GM23248 (cell line): ENCODE data around the gene ERBB4. TPM values are rescaled to one million over a fixed set of nuclear protein-coding genes. Genes with fewer than 3 reads are reported as not detected.

ENCODE experiments used
- DNase-seq: peaks from one replicate; pipeline ENCODE4 v3.0.0-alpha.2; 2015
- H2AFZ ChIP-seq: fragments of 200-600 bp; sonication (generic); 2 replicates; pipeline ENCODE4 v1.6.1; 2016; ENCODE audit warnings: antibody characterized with exemption
- H3F3A ChIP-seq: fragments of 200-600 bp; sonication (generic); 2 replicates; pipeline ENCODE4 v1.6.1; 2016; ENCODE audit warnings: mild to moderate bottlenecking, antibody characterized with exemption, mixed run types; ENCODE audit not compliant: insufficient read depth
- H3K27ac ChIP-seq: fragments of 200-600 bp; sonication (generic); 2 replicates; pipeline ENCODE4 v1.5.1; 2016; ENCODE audit warnings: mild to moderate bottlenecking
- H3K27me3 ChIP-seq: fragments of 200-600 bp; sonication (generic); replicated peaks from 2 replicates; pipeline ENCODE4 v1.6.1; 2016; ENCODE audit warnings: mild to moderate bottlenecking; ENCODE audit not compliant: insufficient read depth
- H3K36me3 ChIP-seq: fragments of 200-600 bp; sonication (generic); 2 replicates; pipeline ENCODE4 v1.6.1; 2016; ENCODE audit warnings: low read depth, mild to moderate bottlenecking
- H3K4me1 ChIP-seq: fragments of 200-600 bp; sonication (generic); 2 replicates; pipeline ENCODE4 v1.6.1; 2016; ENCODE audit warnings: mild to moderate bottlenecking; ENCODE audit not compliant: insufficient read depth
- H3K4me2 ChIP-seq: fragments of 200-600 bp; sonication (generic); one replicate; pipeline ENCODE4 v1.6.1; 2016; ENCODE audit warnings: mild to moderate bottlenecking; ENCODE audit not compliant: unreplicated experiment
- H3K4me3 ChIP-seq: fragments of 200-600 bp; sonication (generic); 2 replicates; pipeline ENCODE4 v1.5.1; 2016; ENCODE audit warnings: mild to moderate bottlenecking
- H3K79me2 ChIP-seq: fragments of 200-600 bp; sonication (generic); 2 replicates; pipeline ENCODE4 v1.6.1; 2016; ENCODE audit warnings: mild to moderate bottlenecking; ENCODE audit not compliant: insufficient read depth
- H3K9ac ChIP-seq: fragments of 200-600 bp; sonication (generic); 2 replicates; pipeline ENCODE4 v1.6.1; 2016; ENCODE audit warnings: mild to moderate bottlenecking
- H3K9me2 ChIP-seq: fragments of 200-600 bp; sonication (generic); 2 replicates; pipeline ENCODE4 v1.6.1; 2016; ENCODE audit warnings: mixed run types, mild to moderate bottlenecking, moderate library complexity; ENCODE audit not compliant: insufficient read depth
- H3K9me3 ChIP-seq: fragments of 200-600 bp; sonication (generic); one replicate; pipeline ENCODE4 v1.6.1; 2017; ENCODE audit warnings: low read depth
- H4K20me1 ChIP-seq: fragments of 200-600 bp; sonication (generic); 2 replicates; pipeline ENCODE4 v1.6.0; 2016; ENCODE audit not compliant: insufficient read depth
- EZH2 ChIP-seq: fragments of 200-600 bp; sonication (generic); IDR thresholded peaks from 2 replicates; pipeline ENCODE4 v1.6.1; 2018; ENCODE audit warnings: antibody characterized with exemption, mild to moderate bottlenecking; ENCODE audit not compliant: insufficient read depth, poor library complexity, severe bottlenecking
- EZH2phosphoT487 ChIP-seq: fragments of 200-600 bp; sonication (generic); IDR thresholded peaks from 2 replicates; pipeline ENCODE4 v1.6.1; 2018; ENCODE audit warnings: antibody characterized with exemption, moderate library complexity, mild to moderate bottlenecking, low read depth; ENCODE audit not compliant: insufficient read depth
- WGBS, 2 experiments: methylation state at CpG; one replicate each; pipeline ENCODE4 v1.1.6; 2015 to 2017; ENCODE audit warnings: low lambda C conversion rate in 2 of 2, low coverage in 1 of 2; ENCODE audit errors: missing lambda C conversion rate in 2 of 2; 5-methylcytosine and 5-hydroxymethylcytosine counted together
- in situ Hi-C: fragments of 300-500 bp; cut with MboI; formaldehyde crosslinking; loops from 2 replicates; pipeline ENCODE4 v1.15.0; 2020
- polyA plus RNA-seq: library from polyadenylated mRNA; unstranded; fragments of >200 nt; fragmentation: Nextera tagmentation; extraction: Ambion mirVana; gene quantifications from 2 replicates; pipeline ENCODE4 v1.2.1, GENCODE V29; 2016
- total RNA-seq: library from RNA; depleted of rRNA; stranded (reverse); fragments of >200 nt; shearing (Covaris generic); gene quantifications from 2 replicates; pipeline ENCODE4 v1.2.3, GENCODE V29; 2014

The ERBB4 gene
- total and polyA plus RNA-seq, 2 experiments from 2014 or later = not detected

GRCh38 chr2:212328136-212328535 is 210.5 kb downstream of the ERBB4 start:
- Histone ChIP-seq H3K4me3 (no peak overlapping the region), H3K4me2 (no peak overlapping the region), H3K4me1 (no peaks in the 10 kb centered on the region), H3K27me3 (no peaks in the 10 kb centered on the region), H3K27ac (no peak overlapping the region), H3K36me3 (no peaks in the 10 kb centered on the region), H4K20me1 (no peaks in the 10 kb centered on the region), H3K79me2 (no peaks in the 10 kb centered on the region), H3F3A (no peaks in the 10 kb centered on the region), H3K9me2 (no peaks in the 10 kb centered on the region), H3K9ac (no peak overlapping the region), H2AFZ (no peak overlapping the region), H3K9me3 (no peaks in the 10 kb centered on the region)
- 62 to 70% methylated on average over 2 of the region's 2 CpGs for WGBS, 2 experiments
- in situ Hi-C loops = no loop called here
- TF ChIP-seq EZH2 (no peak), EZH2phosphoT487 (no peak)
- peak; percentile 3 for DNase-seq

GRCh38 chr2:212327171-212327809 is 211.3 kb downstream of the ERBB4 start:
- Histone ChIP-seq H3K9me3 (no peaks in the 10 kb centered on the region), H3F3A (no peaks in the 10 kb centered on the region), H3K36me3 (no peaks in the 10 kb centered on the region), H3K79me2 (no peaks in the 10 kb centered on the region), H3K9ac (no peak overlapping the region), H3K9me2 (no peaks in the 10 kb centered on the region), H3K4me1 (no peaks in the 10 kb centered on the region), H2AFZ (no peak overlapping the region), H3K27me3 (no peaks in the 10 kb centered on the region), H3K27ac (no peak overlapping the region), H3K4me3 (no peak overlapping the region), H3K4me2 (no peak overlapping the region), H4K20me1 (no peaks in the 10 kb centered on the region)
- WGBS, 2 experiments = 66 to 75% methylated on average over 4 of the region's 4 CpGs
- TF ChIP-seq EZH2 (no peak), EZH2phosphoT487 (no peak)
- in situ Hi-C loops = no loop called here
- DNase-seq = no peak

- no peaks in the 10 kb centered on the region for H3K79me2 ChIP-seq
- no peak for TF ChIP-seq EZH2
- TF ChIP-seq EZH2phosphoT487 = no peak
- no peaks in the 10 kb centered on the region for H3K4me1 ChIP-seq
- H4K20me1 ChIP-seq = no peaks in the 10 kb centered on the region
- no peaks in the 10 kb centered on the region for H3K9me2 ChIP-seq
- DNase-seq = no peak
- H3K9me3 ChIP-seq = no peaks in the 10 kb centered on the region
- in situ Hi-C loops = no loop called here
- no peak overlapping the region for H3K9ac ChIP-seq
- no peak overlapping the region for H3K4me2 ChIP-seq
- no peaks in the 10 kb centered on the region for H3K36me3 ChIP-seq
- WGBS, 2 experiments = 73 to 75% methylated on average over 2 of the region's 2 CpGs
- H3K27me3 ChIP-seq = no peaks in the 10 kb centered on the region
- H3K27ac ChIP-seq = no peak overlapping the region
- H2AFZ ChIP-seq = no peak overlapping the region
- H3K4me3 ChIP-seq = no peak overlapping the region
- H3F3A ChIP-seq = no peaks in the 10 kb centered on the region
These were observed 220.0 kb downstream of the ERBB4 start for GRCh38 chr2:212318636-212319035.

DNA sequence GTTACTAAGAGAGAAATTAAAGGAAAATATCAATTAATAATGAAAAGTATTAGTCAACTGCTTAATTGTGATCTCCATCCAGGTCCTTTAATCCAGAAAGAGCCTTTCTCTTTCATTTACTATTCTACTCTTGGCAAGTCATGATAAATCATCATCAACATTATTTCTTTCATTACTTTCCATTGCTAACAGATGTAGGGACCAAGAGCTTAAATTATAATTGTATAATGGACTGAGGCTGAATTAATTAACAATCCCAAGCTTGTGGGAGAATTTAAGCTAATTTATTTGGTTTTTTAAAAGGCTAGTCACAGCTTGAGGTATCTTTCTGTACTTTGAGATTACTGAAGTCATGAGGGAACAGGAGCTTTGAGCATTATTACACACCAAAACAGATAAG is 223.9 kb downstream of the ERBB4 start:
- H3K79me2 ChIP-seq = no peaks in the 10 kb centered on the region
- H3K36me3 ChIP-seq = no peaks in the 10 kb centered on the region
- in situ Hi-C loops = no loop called here
- H3K4me3 ChIP-seq = no peak overlapping the region
- H3K9me2 ChIP-seq = no peaks in the 10 kb centered on the region
- no peak overlapping the region for H3K9ac ChIP-seq
- no peaks in the 10 kb centered on the region for H3F3A ChIP-seq
- no peak for TF ChIP-seq EZH2phosphoT487
- TF ChIP-seq EZH2 = no peak
- H3K4me2 ChIP-seq = no peak overlapping the region
- no peak overlapping the region for H3K27ac ChIP-seq
- no peaks in the 10 kb centered on the region for H4K20me1 ChIP-seq
- H2AFZ ChIP-seq = no peak overlapping the region
- no peaks in the 10 kb centered on the region for H3K27me3 ChIP-seq
- no peaks in the 10 kb centered on the region for H3K9me3 ChIP-seq
- no peaks in the 10 kb centered on the region for H3K4me1 ChIP-seq
- no peak for DNase-seq

- in situ Hi-C loops = no loop called here
- no peak overlapping the region for H2AFZ ChIP-seq
- H3K4me1 ChIP-seq = no peaks in the 10 kb centered on the region
- no peaks in the 10 kb centered on the region for H3K27me3 ChIP-seq
- no peaks in the 10 kb centered on the region for H3F3A ChIP-seq
- no peaks in the 10 kb centered on the region for H3K36me3 ChIP-seq
- no peak for DNase-seq
- H3K9ac ChIP-seq = no peak overlapping the region
- no peak overlapping the region for H3K4me2 ChIP-seq
- H3K79me2 ChIP-seq = no peaks in the 10 kb centered on the region
- H3K27ac ChIP-seq = no peak overlapping the region
- 49 to 53% methylated on average over 3 of the region's 3 CpGs for WGBS, 2 experiments
- TF ChIP-seq EZH2phosphoT487 (no peak), EZH2 (no peak)
- H3K9me2 ChIP-seq = no peaks in the 10 kb centered on the region
- H3K9me3 ChIP-seq = no peaks in the 10 kb centered on the region
- H4K20me1 ChIP-seq = no peaks in the 10 kb centered on the region
- no peak overlapping the region for H3K4me3 ChIP-seq
These were observed 226.7 kb downstream of the ERBB4 start for GRCh38 chr2:212311807-212312404.
